GM06990 (cell line): ENCODE results near the gene UQCC2.

ENCODE experiments used
- DNase-seq: peaks from one replicate; pipeline ENCODE4 v3.0.0-alpha.2; 2011; ENCODE audit not compliant: insufficient read length; ENCODE audit errors: extremely low read depth
- H3K27me3 ChIP-seq: replicated peaks from 2 replicates; pipeline ENCODE4 v1.6.0; 2011; ENCODE audit warnings: low read length; ENCODE audit not compliant: control insufficient read depth, insufficient read depth
- H3K36me3 ChIP-seq: 2 replicates; pipeline ENCODE4 v1.5.1; 2011; ENCODE audit warnings: low read length; ENCODE audit not compliant: control insufficient read depth, insufficient read depth
- H3K4me3 ChIP-seq: replicated peaks from 2 replicates; pipeline ENCODE4 v1.5.1; 2011; ENCODE audit warnings: low read depth, mild to moderate bottlenecking, control low read depth, low read length
- TF ChIP-seq, protein P1 (sequence below): IDR thresholded peaks from 2 replicates; pipeline ENCODE4 v1.5.1; 2011; ENCODE audit warnings: low read length, control low read depth, mild to moderate bottlenecking, inconsistent platforms; ENCODE audit not compliant: insufficient read depth, poor library complexity, severe bottlenecking

Gene UQCC2

GRCh38 chr6:33731751-33732282 lies 20.3 kb upstream of the UQCC2 start:
- DNase-seq: no peak
- TF ChIP-seq, protein P1, sequence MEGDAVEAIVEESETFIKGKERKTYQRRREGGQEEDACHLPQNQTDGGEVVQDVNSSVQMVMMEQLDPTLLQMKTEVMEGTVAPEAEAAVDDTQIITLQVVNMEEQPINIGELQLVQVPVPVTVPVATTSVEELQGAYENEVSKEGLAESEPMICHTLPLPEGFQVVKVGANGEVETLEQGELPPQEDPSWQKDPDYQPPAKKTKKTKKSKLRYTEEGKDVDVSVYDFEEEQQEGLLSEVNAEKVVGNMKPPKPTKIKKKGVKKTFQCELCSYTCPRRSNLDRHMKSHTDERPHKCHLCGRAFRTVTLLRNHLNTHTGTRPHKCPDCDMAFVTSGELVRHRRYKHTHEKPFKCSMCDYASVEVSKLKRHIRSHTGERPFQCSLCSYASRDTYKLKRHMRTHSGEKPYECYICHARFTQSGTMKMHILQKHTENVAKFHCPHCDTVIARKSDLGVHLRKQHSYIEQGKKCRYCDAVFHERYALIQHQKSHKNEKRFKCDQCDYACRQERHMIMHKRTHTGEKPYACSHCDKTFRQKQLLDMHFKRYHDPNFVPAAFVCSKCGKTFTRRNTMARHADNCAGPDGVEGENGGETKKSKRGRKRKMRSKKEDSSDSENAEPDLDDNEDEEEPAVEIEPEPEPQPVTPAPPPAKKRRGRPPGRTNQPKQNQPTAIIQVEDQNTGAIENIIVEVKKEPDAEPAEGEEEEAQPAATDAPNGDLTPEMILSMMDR: no peak
- no peaks in the 10 kb centered on the region for H3K36me3 ChIP-seq
- no peak overlapping the region for H3K4me3 ChIP-seq
- H3K27me3 ChIP-seq: no peaks in the 10 kb centered on the region; the same call in none of the 2 replicates

GRCh38 chr6:33731035-33731434 lies 19.5 kb upstream of the UQCC2 start:
- no peaks in the 10 kb centered on the region for H3K36me3 ChIP-seq
- DNase-seq: no peak
- no peak overlapping the region for H3K4me3 ChIP-seq
- TF ChIP-seq, protein P1: no peak
- no peaks in the 10 kb centered on the region; the same call in none of the 2 replicates for H3K27me3 ChIP-seq

DNA sequence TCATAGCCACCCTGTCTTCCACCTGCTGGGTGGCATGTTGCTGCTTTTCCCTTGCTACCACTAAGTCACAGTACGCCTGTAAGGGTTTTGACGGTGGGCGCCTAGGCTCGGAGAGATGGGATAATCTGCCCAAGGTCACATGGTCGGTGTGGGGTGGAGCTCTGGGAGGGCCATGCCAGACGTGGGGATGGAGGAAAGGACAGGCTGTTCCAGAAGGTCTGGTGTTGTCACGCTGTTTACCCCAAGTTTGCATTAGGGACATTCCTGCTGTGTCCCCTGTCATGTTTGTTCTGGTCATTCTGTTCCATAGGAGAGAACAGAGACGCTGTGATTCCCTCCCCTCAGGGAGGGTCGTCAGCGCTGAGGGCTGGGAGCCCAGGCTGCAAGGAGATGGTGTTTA lies 19.1 kb upstream of the UQCC2 start:
- no peaks in the 10 kb centered on the region; the same call in none of the 2 replicates for H3K27me3 ChIP-seq
- H3K4me3 ChIP-seq: no peak overlapping the region
- no peak for DNase-seq
- no peaks in the 10 kb centered on the region for H3K36me3 ChIP-seq
- TF ChIP-seq, protein P1: no peak

DNA sequence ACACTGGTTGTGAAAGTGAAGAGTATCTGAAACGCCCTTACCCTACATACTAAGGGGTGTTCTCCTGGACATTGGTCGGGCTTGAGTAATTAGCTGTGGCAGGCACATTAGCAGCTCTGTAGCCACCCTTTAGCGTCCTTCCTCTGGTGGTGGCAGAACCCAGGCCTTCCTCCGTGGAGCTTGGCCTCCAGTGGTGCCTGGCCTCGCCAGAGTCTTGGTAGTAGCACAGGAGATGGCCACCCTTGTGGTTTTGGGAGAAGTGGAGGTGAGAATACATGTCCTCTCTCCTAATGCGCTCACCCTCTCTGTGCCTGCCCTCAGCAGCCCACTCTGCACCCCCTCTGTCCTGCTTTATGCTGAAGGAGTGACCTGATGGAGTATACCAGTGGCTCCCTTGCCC lies 17.6 kb upstream of the UQCC2 start:
- Histone ChIP-seq H3K36me3 (no peaks in the 10 kb centered on the region), H3K27me3 (no peaks in the 10 kb centered on the region; the same call in none of the 2 replicates), H3K4me3 (no peak overlapping the region)
- DNase-seq: no peak
- TF ChIP-seq, protein P1: no peak

DNA sequence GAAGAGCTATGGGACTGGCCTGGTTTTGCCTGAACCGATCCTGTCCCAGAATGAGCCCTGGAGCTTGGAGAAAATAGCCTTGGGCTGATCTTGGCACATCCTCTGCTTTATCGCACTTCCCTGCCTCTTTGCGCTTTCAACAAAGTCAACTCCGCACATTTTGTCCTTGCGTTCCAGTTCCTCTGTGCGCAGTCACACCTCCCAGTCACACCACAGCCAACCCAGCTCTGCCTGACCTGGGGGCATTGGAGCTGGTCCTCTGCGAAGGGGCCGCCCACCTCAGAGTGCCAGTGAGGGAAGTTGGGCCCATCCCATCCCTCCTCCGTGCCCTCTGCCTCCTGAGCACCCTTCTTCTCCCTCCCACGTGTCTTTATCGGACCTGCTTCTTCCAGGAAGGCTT lies 16.9 kb upstream of the UQCC2 start:
- Histone ChIP-seq H3K36me3 (no peaks in the 10 kb centered on the region), H3K4me3 (no peak overlapping the region), H3K27me3 (peaks cover 2% of the 10 kb centered on the region)
- no peak for DNase-seq
- TF ChIP-seq, protein P1: no peak

- DNase-seq: no peak
- Histone ChIP-seq H3K27me3 (peaks cover 2% of the 10 kb centered on the region), H3K4me3 (no peak overlapping the region), H3K36me3 (no peaks in the 10 kb centered on the region)
- TF ChIP-seq, protein P1: no peak
Measured at GRCh38 chr6:33727932-33728331, 16.4 kb upstream of the UQCC2 start.
